GM12878 (cell line): ENCODE results near the gene SIT1. TPM values are rescaled to one million over a fixed set of nuclear protein-coding genes. Genes with fewer than 3 reads are reported as not detected.

ENCODE experiments used
- ATAC-seq: fragments of 200-7000 bp; cut with Tn5 transposase; 3 replicates; pipeline ENCODE4 v1.9.1; 2020; ENCODE audit warnings: mild to moderate bottlenecking, moderate library complexity
- BruUV-seq: library from RNA; stranded (reverse); fragments of 400-500 nt; replicated peaks from 2 replicates; lab custom pipeline; 2021; lab: Mats Ljungman, UMichigan
- CTCF ChIA-PET: fragments of 300-600 bp; sonication (Branson Sonifier 250); formaldehyde crosslinking; extraction: SDS; loops from one replicate; lab custom pipeline; 2021; ENCODE audit warnings: inconsistent platforms; lab: Yijun Ruan, JAX
- POLR2A ChIA-PET: fragments of 350-600 bp; formaldehyde crosslinking; extraction: SDS; loops from one replicate; lab custom pipeline; 2021; ENCODE audit warnings: inconsistent platforms; lab: Charles Lee
- RAD21 ChIA-PET: fragments of 300-600 bp; sonication (Branson Sonifier 250); formaldehyde crosslinking; loops from one replicate; lab custom pipeline; 2023; ENCODE audit warnings: antibody characterized with exemption; ENCODE audit not compliant: unreplicated experiment; lab: Charles Lee
- SMC1A ChIA-PET: fragments of 300-600 bp; sonication (Branson Sonifier 250); formaldehyde crosslinking; loops from one replicate; lab custom pipeline; 2023; ENCODE audit not compliant: unreplicated experiment, uncharacterized antibody; lab: Charles Lee
- DNase-seq: peaks from one replicate; pipeline ENCODE4 v3.0.0-alpha.2; 2011; ENCODE audit warnings: low read depth, low spot score
- FAIRE-seq: peaks from 3 replicates; lab custom pipeline; 2011; peaks lifted over from hg19 to GRCh38; lab: Jason Lieb, UNC
- H2AFZ ChIP-seq: 2 replicates; pipeline ENCODE4 v1.6.0; 2011; ENCODE audit warnings: low read depth, low read length, control low read depth; ENCODE audit not compliant: control insufficient read depth
- H3K27ac ChIP-seq: 2 replicates; pipeline ENCODE4 v1.5.1; 2011; ENCODE audit warnings: control low read depth; ENCODE audit not compliant: control insufficient read depth, insufficient read depth
- H3K27me3 ChIP-seq, 2 experiments: replicated peaks in 1 of 2; 2 replicates each; pipeline versions ENCODE4 v1.6.0 to v1.6.1; 2011; ENCODE audit warnings: low read length in 1 of 2; ENCODE audit not compliant: control insufficient read depth in 2 of 2, insufficient read depth in 2 of 2
- H3K36me3 ChIP-seq, 2 experiments: 2 replicates each; pipeline ENCODE4 v1.5.1; 2011; ENCODE audit warnings: low read length in 1 of 2; ENCODE audit not compliant: control insufficient read depth in 2 of 2, insufficient read depth in 2 of 2
- H3K4me1 ChIP-seq: 2 replicates; pipeline ENCODE4 v1.6.1; 2011; ENCODE audit warnings: mild to moderate bottlenecking, low read length, moderate library complexity, mixed read lengths; ENCODE audit not compliant: control insufficient read depth, insufficient read depth
- H3K4me2 ChIP-seq: 2 replicates; pipeline ENCODE4 v1.6.0; 2011; ENCODE audit warnings: control low read depth; ENCODE audit not compliant: control insufficient read depth, insufficient read depth
- H3K4me3 ChIP-seq: fragments of 200-600 bp; sonication (generic); 2 replicates; pipeline ENCODE4 v1.5.1; 2016
- H3K79me2 ChIP-seq: 2 replicates; pipeline ENCODE4 v1.6.0; 2011; ENCODE audit warnings: low read length; ENCODE audit not compliant: control insufficient read depth, insufficient read depth
- H3K9ac ChIP-seq: 2 replicates; pipeline ENCODE4 v1.8.0; 2011; ENCODE audit warnings: low read length, control low read depth, mixed read lengths; ENCODE audit not compliant: control insufficient read depth, insufficient read depth
- H3K9me3 ChIP-seq: replicated peaks from 3 replicates; pipeline ENCODE4 v1.5.1; 2011; ENCODE audit warnings: mild to moderate bottlenecking, low read length; ENCODE audit not compliant: control insufficient read depth, insufficient read depth
- H4K20me1 ChIP-seq: 2 replicates; pipeline ENCODE4 v1.6.0; 2011; ENCODE audit not compliant: control insufficient read depth, insufficient read depth
- CHD4 ChIP-seq: fragments of 200-600 bp; sonication (generic); IDR thresholded peaks from 2 replicates; pipeline ENCODE4 v1.6.1; 2016; ENCODE audit warnings: mild to moderate bottlenecking
- CREB1 ChIP-seq: IDR thresholded peaks from 2 replicates; pipeline ENCODE4 v1.6.1; 2012; ENCODE audit warnings: low read depth, mild to moderate bottlenecking, inconsistent platforms
- EED ChIP-seq: sonication (generic); IDR thresholded peaks from 2 replicates; pipeline ENCODE4 v1.6.1; 2016; ENCODE audit warnings: antibody characterized with exemption, low read depth
- ESRRA ChIP-seq: IDR thresholded peaks from 2 replicates; pipeline ENCODE4 v1.6.1; 2012; ENCODE audit warnings: mild to moderate bottlenecking, low read length, improper control_type of control experiment
- HDGF ChIP-seq: fragments of 450-650 bp; IDR thresholded peaks from 2 replicates; pipeline ENCODE4 v1.6.1; 2016; ENCODE audit warnings: antibody characterized with exemption
- IKZF1 ChIP-seq: fragments of 450-650 bp; conservative IDR thresholded peaks from 2 replicates; pipeline ENCODE4 v1.6.1; 2017; ENCODE audit warnings: antibody characterized with exemption, mild to moderate bottlenecking
- POLR2AphosphoS2 ChIP-seq: IDR thresholded peaks from 2 replicates; pipeline ENCODE4 v1.6.1; 2011; ENCODE audit warnings: low read depth, mild to moderate bottlenecking, low read length, improper control_type of control experiment, moderate library complexity
- RBBP5 ChIP-seq: fragments of 200-600 bp; sonication (generic); conservative IDR thresholded peaks from 2 replicates; pipeline ENCODE4 v1.6.1; 2016
- TBL1XR1 ChIP-seq: IDR thresholded peaks from 2 replicates; pipeline ENCODE4 v1.6.1; 2012; ENCODE audit warnings: low read depth, low read length, improper control_type of control experiment
- ZBTB11 ChIP-seq: fragments of 450-650 bp; formaldehyde crosslinking; IDR thresholded peaks from 2 replicates; pipeline ENCODE4 v1.5.0; 2022; ENCODE audit warnings: mild to moderate bottlenecking, missing genetic modification characterization
- ZBTB33 ChIP-seq: fragments of 450-650 bp; IDR thresholded peaks from 2 replicates; pipeline ENCODE4 v1.6.1; 2017; ENCODE audit warnings: mild to moderate bottlenecking
- WGBS: methylation state at CpG from one replicate; pipeline ENCODE4 v1.1.6; 2016; ENCODE audit warnings: low lambda C conversion rate; ENCODE audit not compliant: insufficient replicate concordance, insufficient coverage; ENCODE audit errors: missing lambda C conversion rate; 5-methylcytosine and 5-hydroxymethylcytosine counted together
- in situ Hi-C: fragments of 300-500 bp; cut with MboI; formaldehyde crosslinking; loops from 9 replicates; pipeline ENCODE4 v1.14.3; 2018; ENCODE audit warnings: mixed read lengths
- intact Hi-C: fragments of 100-400 bp; cut with micrococcal nuclease; formaldehyde crosslinking; loops from one replicate; pipeline ENCODE4 v1.14.2; 2022; ENCODE audit not compliant: unreplicated experiment
- polyA plus RNA-seq, 11 experiments: library from polyadenylated mRNA; depleted of rRNA in 4 of 11; unstranded in 6 of 11; stranded (reverse) in 5 of 11; fragments of >200 nt; fragmentation: Nextera tagmentation in 4 of 11; fragmentation: Illumina TruSeq in 1 of 11; extraction: Ambion mirVana in 4 of 11; extraction: Trizol in 1 of 11; gene quantifications; 1 replicate in 1 of 11; 2 replicates in 10 of 11; pipeline versions ENCODE4 v1.2.1 to v1.2.3, GENCODE V29; 2011 to 2016; ENCODE audit warnings: inconsistent platforms in 2 of 11, missing spikeins in 2 of 11, low read depth in 1 of 11
- total RNA-seq, 4 experiments: library from RNA; depleted of rRNA in 3 of 4; stranded (reverse); fragments of >200 nt in 3 of 4; fragmentation: Illumina TruSeq in 1 of 4; extraction: Trizol in 1 of 4; gene quantifications; 2 replicates each; pipeline versions ENCODE4 v1.2.1 to v1.2.3, GENCODE V29; 2013 to 2021

The SIT1 gene
- total and polyA plus RNA-seq, 10 of the 15 experiments (the other 5 are each of a cell fraction or from before 2014, with no cell fraction given) = 0.97 to 137 (median 59.7) TPM

- FAIRE-seq = no peak
- in situ Hi-C loops = no loop called here
- Histone ChIP-seq H3K36me3 (no peaks in the 10 kb centered on the region), H3K27ac (no peak overlapping the region), H2AFZ (no peak overlapping the region), H3K79me2 (no peaks in the 10 kb centered on the region), H3K4me2 (no peak overlapping the region), H3K4me3 (no peak overlapping the region), H3K27me3 (no peaks in the 10 kb centered on the region), H3K9ac (no peak overlapping the region), H4K20me1 (no peaks in the 10 kb centered on the region)
- SMC1A ChIA-PET = interaction anchor here (0.9 to 1.7 kb wide), 5 partner anchors 9 to 19 kb away, joined by 3 to 9 read pairs (median 5); no protein-coding TSS in a partner anchor
- no peak for DNase-seq
- ATAC-seq = no peak
- TF ChIP-seq IKZF1 (no peak), CREB1 (no peak), CHD4 (no peak), ZBTB33 (no peak), HDGF (no peak), TBL1XR1 (no peak), EED (no peak), POLR2AphosphoS2 (no peak), RBBP5 (no peak), ESRRA (no peak), ZBTB11 (no peak)
- TF ChIP-seq, all 136 proteins: peak for 0
- peaks cover 13% of the 10 kb centered on the region for H3K4me1 ChIP-seq
- intact Hi-C loops = no loop called here
- ChIA-PET POLR2A (interaction anchor here (1.0 to 2.8 kb wide), 4 partner anchors 12 to 20 kb away, joined by 4 to 10 read pairs (median 5); no protein-coding TSS in a partner anchor), RAD21 (interaction anchor here (0.7 to 1.3 kb wide), 3 partner anchors 9 to 24 kb away, joined by 3 to 4 read pairs (median 3); partner anchors contain the start of gene TESK1), CTCF (interaction anchor here (0.7 to 3.5 kb wide), 8 partner anchors 9 to 98 kb away, joined by 3 to 15 read pairs (median 6); no protein-coding TSS in a partner anchor)
- no peaks in the 10 kb centered on the region for H3K9me3 ChIP-seq
- 94% methylated on average over 6 of the region's 6 CpGs for WGBS
- BruUV-seq = no TSS peak
Observed at GRCh38 chr9:35628389-35628991, 22.2 kb downstream of the SIT1 start.
